GM19324 (cell line): ENCODE results near the gene GADD45GIP1.

Experiments
- ATAC-seq: cut with Tn5 transposase; IDR thresholded peaks from one replicate; pipeline ENCODE4 v1.9.1; 2021; ENCODE audit warnings: mild to moderate bottlenecking, moderate library complexity; ENCODE audit not compliant: unreplicated experiment, low FRiP score

GADD45GIP1 gene

DNA sequence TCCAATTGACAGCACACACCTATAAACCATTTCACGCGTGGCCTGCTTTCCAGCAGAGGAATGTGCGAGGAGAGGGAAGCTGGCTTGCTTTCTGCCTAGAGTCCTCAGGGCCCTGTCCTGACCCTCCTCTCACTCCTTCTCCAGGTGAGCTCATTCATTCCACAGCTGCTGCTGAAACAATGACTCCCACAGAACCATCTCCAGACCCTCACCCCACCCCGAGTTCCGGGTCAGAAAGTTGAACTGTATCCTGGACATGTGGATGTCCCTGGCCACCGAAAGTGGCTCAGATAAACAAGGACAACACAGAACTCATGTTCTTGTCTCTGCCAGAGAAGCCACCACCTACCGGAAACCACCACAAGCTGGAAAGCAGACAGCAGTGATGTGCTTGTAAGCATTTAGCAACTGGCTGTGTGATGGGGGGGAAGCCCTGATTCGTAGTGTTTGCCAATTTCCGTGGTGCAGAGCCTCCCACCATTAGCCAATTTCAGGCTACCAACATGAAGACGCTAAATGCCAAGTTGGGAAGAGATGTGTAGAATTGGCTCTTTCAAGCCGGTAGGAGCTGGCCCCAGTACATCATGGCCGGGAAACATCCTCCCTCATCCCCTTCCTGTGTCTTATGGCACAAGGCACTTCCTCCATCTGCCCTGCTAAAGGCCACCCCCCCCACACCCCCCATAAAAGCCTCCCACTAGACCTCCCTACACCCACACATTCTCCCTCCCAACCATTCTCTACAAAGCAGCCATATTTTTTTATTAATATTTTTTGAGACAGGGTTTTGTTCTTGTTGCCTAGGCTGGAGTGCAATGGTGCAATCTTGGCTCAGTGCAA, 43.0 kb downstream of the GADD45GIP1 start:
- ATAC-seq, result no peak

GRCh38 chr19:12913011-12913561, 43.9 kb downstream of the GADD45GIP1 start:
- ATAC-seq, result no peak

- no peak for ATAC-seq
Measured at GRCh38 chr19:12912571-12912970, 44.5 kb downstream of the GADD45GIP1 start.

DNA sequence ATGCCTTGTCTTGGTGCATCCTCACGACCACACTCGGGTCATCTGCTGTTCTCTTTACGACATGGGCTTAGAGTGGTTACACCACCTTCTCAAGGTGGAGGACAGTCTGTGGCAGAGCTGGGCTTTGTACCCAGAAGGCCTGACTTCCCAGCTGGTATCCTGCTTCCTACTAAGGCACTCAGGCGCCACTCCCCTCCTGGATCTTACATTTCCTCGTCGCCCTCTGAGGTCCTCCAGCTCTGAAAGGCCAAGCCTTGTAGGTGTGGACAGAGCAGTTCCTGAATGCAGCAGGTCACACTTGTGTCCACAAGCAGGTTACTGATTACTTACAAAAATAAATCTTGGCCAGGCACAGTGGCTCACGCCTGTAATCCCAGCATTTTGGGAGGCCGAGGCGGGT, 49.9 kb downstream of the GADD45GIP1 start:
- ATAC-seq, result no peak
